B cell (primary cell): Measurements from ENCODE around the gene KDM5C. TPM values are rescaled to one million over a fixed set of nuclear protein-coding genes. Genes with fewer than 3 reads are reported as not detected.

Experiments used
- ATAC-seq: fragments of 200-7000 bp; cut with Tn5 transposase; one replicate; pipeline ENCODE4 v1.10.0; 2021; ENCODE audit warnings: low read depth, mild to moderate bottlenecking, moderate number of reproducible peaks, moderate library complexity
- CTCF ChIA-PET: fragments of 350-600 bp; sonication (Branson Sonifier 250); formaldehyde crosslinking; loops from one replicate; lab custom pipeline; 2021; ENCODE audit warnings: antibody characterized with exemption, inconsistent platforms; lab: Charles Lee
- POLR2A ChIA-PET: fragments of 350-600 bp; sonication (Branson Sonifier 250); formaldehyde crosslinking; loops from one replicate; lab custom pipeline; 2021; ENCODE audit warnings: antibody characterized with exemption; lab: Charles Lee
- DNase-seq: peaks from one replicate; pipeline ENCODE4 v3.0.0; 2013
- H2AFZ ChIP-seq: 2 replicates; pipeline ENCODE4 v1.6.1; 2012; ENCODE audit warnings: mild to moderate bottlenecking, low read depth, low read length; ENCODE audit not compliant: insufficient read depth, poor library complexity, severe bottlenecking
- H3K27ac ChIP-seq, 2 donors: 1 replicate in 1 of 2; 2 replicates in 1 of 2; pipeline ENCODE4 v1.5.1; 2012 to 2013; ENCODE audit warnings: low read length in 2 of 2, mild to moderate bottlenecking in 2 of 2, moderate library complexity in 1 of 2
- H3K27me3 ChIP-seq, 4 experiments: fragments of 200-600 bp in 1 of 4; sonication (generic) in 1 of 4; replicated peaks in 1 of 4; 1 replicate in 2 of 4; 2 replicates in 2 of 4; pipeline versions ENCODE4 v1.6.1 to v1.7.0; 2013 to 2016; ENCODE audit warnings: low read length in 3 of 4, mild to moderate bottlenecking in 2 of 4, mixed read lengths in 1 of 4, moderate library complexity in 1 of 4; ENCODE audit not compliant: insufficient read depth in 4 of 4, control insufficient read depth in 3 of 4; ENCODE audit errors: control extremely low read depth in 1 of 4
- H3K36me3 ChIP-seq, 2 experiments: replicated peaks in 1 of 2; 1 replicate in 1 of 2; 2 replicates in 1 of 2; pipeline versions ENCODE4 v1.6.1 to v1.7.1; 2013; ENCODE audit warnings: low read length in 1 of 2; ENCODE audit not compliant: insufficient read depth in 2 of 2, control insufficient read depth in 1 of 2; ENCODE audit errors: control extremely low read depth in 1 of 2, extremely low read depth in 1 of 2
- H3K4me1 ChIP-seq, 2 donors: fragments of 200-600 bp in 1 of 2; sonication (generic) in 1 of 2; 1 replicate in 1 of 2; 2 replicates in 1 of 2; pipeline versions ENCODE4 v1.5.1 to v1.6.1; 2013 to 2017; ENCODE audit warnings: low read length in 2 of 2; ENCODE audit not compliant: control insufficient read depth in 2 of 2, insufficient read depth in 2 of 2
- H3K4me2 ChIP-seq: replicated peaks from 2 replicates; pipeline ENCODE3; 2012; ENCODE audit warnings: mild to moderate bottlenecking, low read depth, low read length; ENCODE audit not compliant: poor library complexity, severe bottlenecking
- H3K4me3 ChIP-seq, 5 experiments: fragments of 200-600 bp in 1 of 5; sonication (generic) in 1 of 5; 1 replicate in 3 of 5; 2 replicates in 2 of 5; pipeline versions ENCODE4 v1.5.1 to v1.7.0; 2011 to 2016; ENCODE audit warnings: low read length in 4 of 5, mild to moderate bottlenecking in 4 of 5, low read depth in 2 of 5, control low read depth in 1 of 5, moderate library complexity in 1 of 5; ENCODE audit not compliant: insufficient read depth in 1 of 5; ENCODE audit errors: control extremely low read depth in 1 of 5, extremely low read depth in 1 of 5
- H3K79me2 ChIP-seq: fragments of 200-600 bp; sonication (generic); one replicate; pipeline ENCODE4 v1.6.0; 2016; ENCODE audit warnings: low read length; ENCODE audit not compliant: control insufficient read depth, insufficient read depth
- H3K9ac ChIP-seq: fragments of 200-600 bp; sonication (generic); 2 replicates; pipeline ENCODE4 v1.6.1; 2017; ENCODE audit warnings: mild to moderate bottlenecking, low read length, moderate library complexity
- H3K9me3 ChIP-seq, 3 donors: one replicate each; pipeline versions ENCODE4 v1.6.1 to v1.7.1; 2013; ENCODE audit warnings: low read length in 2 of 3; ENCODE audit not compliant: control insufficient read depth in 2 of 3, insufficient read depth in 1 of 3; ENCODE audit errors: control extremely low read depth in 1 of 3
- H4K20me1 ChIP-seq: 2 replicates; pipeline ENCODE4 v1.6.0; 2012; ENCODE audit warnings: mild to moderate bottlenecking, low read length; ENCODE audit not compliant: insufficient read depth, control insufficient read depth, poor library complexity, severe bottlenecking
- H3K27ac Mint-ChIP-seq: one replicate; pipeline ENCODE4 v1.8.0; 2021; ENCODE audit warnings: mixed read lengths
- H3K27me3 Mint-ChIP-seq: one replicate; pipeline ENCODE4 v1.8.0; 2021; ENCODE audit warnings: mixed read lengths
- H3K4me1 Mint-ChIP-seq: one replicate; pipeline ENCODE4 v1.8.0; 2021; ENCODE audit warnings: mixed read lengths
- H3K4me3 Mint-ChIP-seq: one replicate; pipeline ENCODE4 v1.8.0; 2021; ENCODE audit warnings: mixed read lengths
- H3K9me3 Mint-ChIP-seq: one replicate; pipeline ENCODE4 v1.8.0; 2022; ENCODE audit warnings: mixed read lengths; ENCODE audit not compliant: insufficient read depth
- CTCF ChIP-seq: fragments of 200-600 bp; IDR thresholded peaks from one replicate; pipeline ENCODE4 v1.8.0; 2022; ENCODE audit warnings: antibody characterized with exemption, mild to moderate bottlenecking
- EZH2 ChIP-seq: IDR thresholded peaks from 2 replicates; pipeline ENCODE4 v1.6.1; 2012; ENCODE audit warnings: borderline replicate concordance, low read depth, mild to moderate bottlenecking, moderate library complexity, low read length; ENCODE audit not compliant: insufficient read depth, poor library complexity, severe bottlenecking
- WGBS: methylation state at CpG from one replicate; pipeline ENCODE4 v1.1.5; 2013; ENCODE audit warnings: missing lambda C conversion rate; ENCODE audit not compliant: insufficient coverage; 5-methylcytosine and 5-hydroxymethylcytosine counted together
- intact Hi-C: fragments of 100-400 bp; cut with micrococcal nuclease; formaldehyde crosslinking; loops from one replicate; pipeline ENCODE4 v1.10.0; 2022
- polyA plus RNA-seq: library from polyadenylated mRNA; depleted of rRNA; stranded (reverse); fragments of >200 nt; gene quantifications from 2 replicates; pipeline ENCODE4 v1.2.3, GENCODE V29; 2012
- total RNA-seq, 2 donors: library from RNA; stranded (reverse); fragments of 120-200 nt in 1 of 2; gene quantifications; 1 replicate in 1 of 2; 2 replicates in 1 of 2; pipeline versions ENCODE4 v1.2.3 to v1.2.4, GENCODE V29; 2013 to 2022

KDM5C gene
- total and polyA plus RNA-seq, 2 donors (not counting 1 experiment from before 2014, with no cell fraction given), result 116 to 138 TPM

- no peak overlapping the region for H3K4me3 Mint-ChIP-seq
- ChIA-PET CTCF (interaction anchor here (0.9 kb wide), 1 partner anchor 52 kb away, joined by 3 read pairs; no protein-coding TSS in a partner anchor), POLR2A (no interaction called here)
- H3K79me2 ChIP-seq, result no peaks in the 10 kb centered on the region
- DNase-seq (no peak), ATAC-seq (no peak)
- no peak overlapping the region for H3K4me2 ChIP-seq
- no peak overlapping the region for H2AFZ ChIP-seq
- no peak overlapping the region for H3K4me3 ChIP-seq
- no peaks in the 10 kb centered on the region for H4K20me1 ChIP-seq
- no peak overlapping the region for H3K27ac ChIP-seq
- 94% methylated on average over 3 of the region's 9 CpGs for WGBS
- no peaks in the 10 kb centered on the region for H3K27me3 ChIP-seq
- intact Hi-C loops, result no loop called here
- no peaks in the 10 kb centered on the region for H3K4me1 Mint-ChIP-seq
- no peak overlapping the region for H3K9ac ChIP-seq
- H3K36me3 ChIP-seq, result no peaks in the 10 kb centered on the region
- no peak overlapping the region for H3K27ac Mint-ChIP-seq
- TF ChIP-seq CTCF, result no peak
- TF ChIP-seq EZH2, result no peak
- no peaks in the 10 kb centered on the region for H3K4me1 ChIP-seq
- no peaks in the 10 kb centered on the region for H3K9me3 Mint-ChIP-seq
- H3K9me3 ChIP-seq, result no peaks in the 10 kb centered on the region
- H3K27me3 Mint-ChIP-seq, result no peaks in the 10 kb centered on the region
Observed at GRCh38 chrX:53233536-53233935, 8.5 kb upstream of the KDM5C start.

- H3K4me3 ChIP-seq, result no peak overlapping the region
- DNase-seq (no peak), ATAC-seq (no peak)
- ChIA-PET CTCF (no interaction called here), POLR2A (no interaction called here)
- H3K27ac ChIP-seq, result no peak overlapping the region
- no peaks in the 10 kb centered on the region for H4K20me1 ChIP-seq
- no peak overlapping the region for H2AFZ ChIP-seq
- 70% methylated on average over 4 of the region's 5 CpGs for WGBS
- H3K36me3 ChIP-seq, result no peaks in the 10 kb centered on the region
- no peak for TF ChIP-seq EZH2
- TF ChIP-seq CTCF, result no peak
- Mint-ChIP-seq H3K27me3 (no peaks in the 10 kb centered on the region), H3K27ac (no peak overlapping the region), H3K9me3 (no peaks in the 10 kb centered on the region), H3K4me1 (peaks cover 3% of the 10 kb centered on the region), H3K4me3 (no peak overlapping the region)
- H3K9ac ChIP-seq, result no peak overlapping the region
- peaks cover 6% of the 10 kb centered on the region in 2 donors for H3K4me1 ChIP-seq
- no peak overlapping the region for H3K4me2 ChIP-seq
- H3K9me3 ChIP-seq, result no peaks in the 10 kb centered on the region
- H3K27me3 ChIP-seq, result no peaks in the 10 kb centered on the region
- peaks cover 8% of the 10 kb centered on the region for H3K79me2 ChIP-seq
- intact Hi-C loops, result no loop called here
Observed at GRCh38 chrX:53230116-53230515, 5.1 kb upstream of the KDM5C start.
